NOMO-1 treated with dmso at 0.1 percent for 144 hours (cell line): ENCODE measurements around the gene WDR13.
"Not testable (repeated sequence)": the region's sequence is repeated elsewhere in the genome, so short reads cannot be mapped to it uniquely, and the experiment has no call there.

Experiments
- DNase-seq: peaks from one replicate; lab custom pipeline; 2025; ENCODE audit not compliant: unreplicated experiment; lab: John Stamatoyannopoulos, UW

WDR13 gene

GRCh38 chrX:48597353-48598264 lies at the start of gene WDR13:
Gene WDR13, plus strand, starts transcription at chrX:48597492. Its CDS starts 505 bp downstream, at chrX:48597997.
- peak; percentile 55 for DNase-seq

GRCh38 chrX:48548871-48549270 lies 48.4 kb upstream of the WDR13 start:
- no peak for DNase-seq

GRCh38 chrX:48555731-48556325 lies 41.5 kb upstream of the WDR13 start:
- DNase-seq = not testable (repeated sequence)

- no peak for DNase-seq
These were observed 39.0 kb upstream of the WDR13 start for GRCh38 chrX:48558271-48558670.

- no peak for DNase-seq
These were observed 37.7 kb upstream of the WDR13 start for GRCh38 chrX:48559636-48560035.

- no peak for DNase-seq
These were observed 37.2 kb upstream of the WDR13 start for GRCh38 chrX:48560056-48560455.

- no peak for DNase-seq
These were observed 36.6 kb upstream of the WDR13 start for GRCh38 chrX:48560681-48561080.

- DNase-seq = no peak
These were observed 27.3 kb upstream of the WDR13 start for GRCh38 chrX:48569958-48570357.

GRCh38 chrX:48573690-48574269 lies 23.5 kb upstream of the WDR13 start:
- no peak for DNase-seq

- DNase-seq = peak; percentile 83
These were observed 22.7 kb upstream of the WDR13 start, which contains the start of gene RBM3 for GRCh38 chrX:48574270-48575266. Gene RBM3, plus strand, starts transcription at chrX:48574484. Its CDS starts 697 bp downstream, at chrX:48575181.

GRCh38 chrX:48575642-48576041 lies 21.6 kb upstream of the WDR13 start:
- DNase-seq = no peak

GRCh38 chrX:48576108-48576507 lies 21.2 kb upstream of the WDR13 start:
- DNase-seq = no peak

- no peak for DNase-seq
These were observed 18.6 kb upstream of the WDR13 start for GRCh38 chrX:48578661-48579128.

GRCh38 chrX:48579259-48579658 lies 18.0 kb upstream of the WDR13 start:
- DNase-seq = no peak

GRCh38 chrX:48580662-48581061 lies 16.6 kb upstream of the WDR13 start:
- DNase-seq = no peak

- DNase-seq = no peak
These were observed 12.6 kb upstream of the WDR13 start for GRCh38 chrX:48584698-48585097.

GRCh38 chrX:48589482-48590162 lies 7.7 kb upstream of the WDR13 start:
- DNase-seq = no peak

- no peak for DNase-seq
These were observed 6.8 kb upstream of the WDR13 start for GRCh38 chrX:48590203-48591103.

GRCh38 chrX:48591255-48591791 lies 6.0 kb upstream of the WDR13 start:
- no peak for DNase-seq
